K562 (cell line): Measurements from ENCODE around the gene TRIM27. TPM values are rescaled to one million over a fixed set of nuclear protein-coding genes. Genes with fewer than 3 reads are reported as not detected.

Source experiments
- ATF3 ChIP-seq, 2 experiments: fragments of 450-650 bp in 1 of 2; sonication (generic) in 1 of 2; formaldehyde crosslinking in 1 of 2; IDR thresholded peaks in 1 of 2; conservative IDR thresholded peaks in 1 of 2; 2 replicates each; pipeline versions ENCODE4 v1.6.1 to v1.8.1; 2016 to 2023; ENCODE audit warnings: mild to moderate bottlenecking in 2 of 2, moderate library complexity in 2 of 2, inconsistent platforms in 1 of 2, missing genetic modification reagents in 1 of 2
- CCNT2 ChIP-seq: IDR thresholded peaks from 2 replicates; pipeline ENCODE4 v1.6.1; 2011; ENCODE audit warnings: borderline replicate concordance, low read depth, mild to moderate bottlenecking, moderate library complexity, mixed read lengths, low read length; ENCODE audit not compliant: insufficient read length; ENCODE audit errors: extremely low read depth
- FOXO4 ChIP-seq: fragments of 450-650 bp; formaldehyde crosslinking; IDR thresholded peaks from 2 replicates; pipeline ENCODE4 v1.4.0; 2020; ENCODE audit warnings: mild to moderate bottlenecking, moderate library complexity
- HDGF ChIP-seq: fragments of 450-650 bp; IDR thresholded peaks from 2 replicates; pipeline ENCODE4 v1.6.1; 2016
- HMG20B ChIP-seq: fragments of 250-450 bp; sonication (Bioruptor Pico); IDR thresholded peaks from 2 replicates; pipeline ENCODE4 v1.5.0; 2021; ENCODE audit warnings: mild to moderate bottlenecking
- MAFF ChIP-seq: IDR thresholded peaks from 2 replicates; pipeline ENCODE4 v1.6.1; 2012; ENCODE audit warnings: low read length, improper control_type of control experiment
- MED1 ChIP-seq: sonication (generic); formaldehyde crosslinking; IDR thresholded peaks from 2 replicates; pipeline ENCODE4 v1.8.1; 2023; ENCODE audit warnings: missing genetic modification reagents, borderline replicate concordance
- MTF1 ChIP-seq: fragments of 250-450 bp; sonication (Bioruptor Pico); IDR thresholded peaks from 2 replicates; pipeline ENCODE4 v1.9.0; 2021; ENCODE audit warnings: moderate library complexity, mild to moderate bottlenecking, inconsistent platforms, borderline replicate concordance
- MYC ChIP-seq, 2 experiments: fragments of 250-450 bp in 1 of 2; sonication (Bioruptor Pico) in 1 of 2; IDR thresholded peaks; 2 replicates each; pipeline versions ENCODE4 v1.5.1 to v1.6.1; 2012 to 2021; ENCODE audit warnings: low read depth in 2 of 2, borderline replicate concordance in 1 of 2, improper control_type of control experiment in 1 of 2, low read length in 1 of 2, mild to moderate bottlenecking in 1 of 2, moderate library complexity in 1 of 2
- POLR2H ChIP-seq: IDR thresholded peaks from 2 replicates; pipeline ENCODE4 v1.6.1; 2016; ENCODE audit warnings: missing genetic modification characterization, low read depth, mild to moderate bottlenecking, control low read depth, missing compliant biosample characterization, moderate library complexity
- RFX7 ChIP-seq: fragments of 250-450 bp; sonication (Bioruptor Pico); IDR thresholded peaks from 2 replicates; pipeline ENCODE4 v1.5.1; 2021; ENCODE audit warnings: mild to moderate bottlenecking
- SETDB1 ChIP-seq: IDR thresholded peaks from one replicate; pipeline ENCODE4 v1.6.1; 2012; ENCODE audit warnings: low read length, control low read depth, inconsistent platforms
- SMARCE1 ChIP-seq: fragments of 450-650 bp; IDR thresholded peaks from 2 replicates; pipeline ENCODE4 v1.7.1; 2016; ENCODE audit warnings: mild to moderate bottlenecking
- STAG1 ChIP-seq: sonication (generic); formaldehyde crosslinking; IDR thresholded peaks from 2 replicates; pipeline ENCODE4 v1.5.0; 2020; ENCODE audit warnings: missing genetic modification reagents, borderline replicate concordance
- ZBED1 ChIP-seq: IDR thresholded peaks from 2 replicates; pipeline ENCODE4 v1.6.1; 2014
- ZNF143 ChIP-seq: sonication (generic); formaldehyde crosslinking; IDR thresholded peaks from 2 replicates; pipeline ENCODE4 v1.9.0; 2022; ENCODE audit warnings: mild to moderate bottlenecking, missing genetic modification reagents
- ZNF436 ChIP-seq: fragments of 250-450, 450-650 bp; sonication (Bioruptor Pico); formaldehyde crosslinking; IDR thresholded peaks from 2 replicates; pipeline ENCODE4 v1.7.0; 2020; ENCODE audit warnings: mild to moderate bottlenecking
- ZNF696 ChIP-seq: fragments of 250-450 bp; sonication (Bioruptor Pico); conservative IDR thresholded peaks from 2 replicates; pipeline ENCODE4 v1.4.0; 2020; ENCODE audit warnings: mild to moderate bottlenecking, moderate library complexity
- polyA plus RNA-seq, 8 experiments: library from polyadenylated mRNA; depleted of rRNA in 4 of 8; stranded (reverse) in 5 of 8; unstranded in 3 of 8; fragments of >200 nt; fragmentation: Nextera tagmentation in 2 of 8; fragmentation: Illumina TruSeq in 1 of 8; extraction: Ambion mirVana in 2 of 8; extraction: Trizol in 1 of 8; gene quantifications; 2 replicates each; pipeline versions ENCODE4 v1.2.1 to v1.2.3, GENCODE V29; 2011 to 2014; ENCODE audit warnings: inconsistent platforms in 1 of 8, missing spikeins in 1 of 8
- total RNA-seq, 7 experiments: library from RNA; depleted of rRNA in 6 of 7; stranded (reverse); fragments of >200 nt in 6 of 7; fragmentation: Illumina TruSeq in 2 of 7; extraction: Trizol in 2 of 7; gene quantifications; 2 replicates each; pipeline versions ENCODE4 v1.2.1 to v1.2.3, GENCODE V29; 2011 to 2021; ENCODE audit warnings: low replicate concordance in 1 of 7
- TF ChIP-seq, protein P1 (sequence below): fragments of 200-400 bp; formaldehyde crosslinking; IDR thresholded peaks from 2 replicates; pipeline ENCODE4 v1.6.1; 2017; ENCODE audit warnings: mild to moderate bottlenecking, low read depth, low read length, moderate library complexity
- TF ChIP-seq, protein P2 (sequence below): fragments of 250-450 bp; sonication (Bioruptor Pico); IDR thresholded peaks from 2 replicates; pipeline ENCODE4 v1.5.1; 2021; ENCODE audit warnings: mild to moderate bottlenecking

TRIM27 gene
- total and polyA plus RNA-seq, 9 of the 15 experiments (the other 6 are each of a cell fraction or from before 2014, with no cell fraction given) = 37.7 to 235 (median 122) TPM

GRCh38 chr6:28923318-28924102 is at the start of gene TRIM27 (continued):
- TF ChIP-seq FOXO4 (CRISPR knock-in tag) (no peak), POLR2H (tag) (peak; percentile 91), ZNF143 (CRISPR knock-in tag) (no peak; the same call in 1 of the 2 replicates), MAFF (no peak), MYC (IDR thresholded peaks at IDR 0.05; ENCODE audit: low read depth, low read length) (peak; percentile 94), MYC (CRISPR knock-in tag; IDR thresholded peaks at IDR 0.05; ENCODE audit: borderline replicate concordance, low read depth) (peak; percentile 65; the same call in 1 of the 2 replicates), ZNF696 (no peak), STAG1 (CRISPR knock-in tag) (peak; percentile 51), ZBED1 (no peak; the same call in none of the 2 replicates), HMG20B (CRISPR knock-in tag) (no peak; the same call in 1 of the 2 replicates), SMARCE1 (no peak), MED1 (peak; percentile 92; the same call in 1 of the 2 replicates), CCNT2 (peak; percentile 89), ZNF436 (CRISPR knock-in tag) (no peak), RFX7 (no peak), MTF1 (no peak), ATF3 (IDR thresholded peaks at IDR 0.05) (no peak), ATF3 (CRISPR knock-in tag; conservative IDR thresholded peaks at IDR 0.05) (no peak), SETDB1 (no peak), HDGF (no peak)
- TF ChIP-seq, protein P1, sequence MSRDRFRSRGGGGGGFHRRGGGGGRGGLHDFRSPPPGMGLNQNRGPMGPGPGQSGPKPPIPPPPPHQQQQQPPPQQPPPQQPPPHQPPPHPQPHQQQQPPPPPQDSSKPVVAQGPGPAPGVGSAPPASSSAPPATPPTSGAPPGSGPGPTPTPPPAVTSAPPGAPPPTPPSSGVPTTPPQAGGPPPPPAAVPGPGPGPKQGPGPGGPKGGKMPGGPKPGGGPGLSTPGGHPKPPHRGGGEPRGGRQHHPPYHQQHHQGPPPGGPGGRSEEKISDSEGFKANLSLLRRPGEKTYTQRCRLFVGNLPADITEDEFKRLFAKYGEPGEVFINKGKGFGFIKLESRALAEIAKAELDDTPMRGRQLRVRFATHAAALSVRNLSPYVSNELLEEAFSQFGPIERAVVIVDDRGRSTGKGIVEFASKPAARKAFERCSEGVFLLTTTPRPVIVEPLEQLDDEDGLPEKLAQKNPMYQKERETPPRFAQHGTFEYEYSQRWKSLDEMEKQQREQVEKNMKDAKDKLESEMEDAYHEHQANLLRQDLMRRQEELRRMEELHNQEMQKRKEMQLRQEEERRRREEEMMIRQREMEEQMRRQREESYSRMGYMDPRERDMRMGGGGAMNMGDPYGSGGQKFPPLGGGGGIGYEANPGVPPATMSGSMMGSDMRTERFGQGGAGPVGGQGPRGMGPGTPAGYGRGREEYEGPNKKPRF = no peak
- TF ChIP-seq, protein P2, sequence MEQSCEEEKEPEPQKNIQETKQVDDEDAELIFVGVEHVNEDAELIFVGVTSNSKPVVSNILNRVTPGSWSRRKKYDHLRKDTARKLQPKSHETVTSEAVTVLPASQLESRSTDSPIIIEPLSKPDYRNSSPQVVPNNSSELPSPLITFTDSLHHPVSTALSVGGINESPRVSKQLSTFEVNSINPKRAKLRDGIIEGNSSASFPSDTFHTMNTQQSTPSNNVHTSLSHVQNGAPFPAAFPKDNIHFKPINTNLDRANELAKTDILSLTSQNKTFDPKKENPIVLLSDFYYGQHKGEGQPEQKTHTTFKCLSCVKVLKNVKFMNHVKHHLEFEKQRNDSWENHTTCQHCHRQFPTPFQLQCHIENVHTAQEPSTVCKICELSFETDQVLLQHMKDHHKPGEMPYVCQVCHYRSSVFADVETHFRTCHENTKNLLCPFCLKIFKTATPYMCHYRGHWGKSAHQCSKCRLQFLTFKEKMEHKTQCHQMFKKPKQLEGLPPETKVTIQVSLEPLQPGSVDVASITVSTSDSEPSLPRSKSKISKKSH (CRISPR knock-in tag) = no peak
